SK-N-MC (cell line): ENCODE data around the gene OSGIN1.

Source experiments
- EZH2 ChIP-seq: fragments of 200-600 bp; sonication (generic); IDR thresholded peaks from one replicate; pipeline ENCODE4 v1.6.1; 2017; ENCODE audit warnings: antibody characterized with exemption
- POLR2AphosphoS5 ChIP-seq: IDR thresholded peaks from 2 replicates; pipeline ENCODE4 v1.6.1; 2012; ENCODE audit warnings: mild to moderate bottlenecking, low read depth, low read length, borderline replicate concordance

DNA sequence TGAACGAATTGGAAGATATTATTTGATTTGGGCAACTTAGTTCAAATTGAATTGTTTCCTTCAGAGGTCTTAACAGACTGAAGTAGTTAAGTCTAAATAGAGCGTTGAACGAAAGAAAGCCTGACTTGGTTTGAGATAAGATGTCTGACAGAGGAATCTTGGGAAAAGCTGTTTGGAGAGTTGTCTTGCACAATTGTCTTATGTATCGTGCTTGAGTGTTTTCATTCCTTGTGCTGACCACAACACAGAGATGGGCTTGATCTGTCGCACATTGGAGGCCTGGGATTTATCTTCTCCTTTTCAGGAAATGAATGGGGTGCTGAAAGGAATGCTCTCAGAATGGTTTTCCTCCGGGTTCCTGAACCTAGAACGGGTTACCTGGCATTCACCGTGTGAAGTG is 46.4 kb upstream of the OSGIN1 start:
- no peak for TF ChIP-seq EZH2
- no peak for TF ChIP-seq POLR2AphosphoS5
